AG04449 (cell line): Measurements from ENCODE around the gene ZNF362.

ENCODE experiments used
- CTCF ChIA-PET: fragments of 350-600 bp; formaldehyde crosslinking; extraction: SDS; loops from one replicate; lab custom pipeline; 2021; ENCODE audit warnings: antibody characterized with exemption; lab: Yijun Ruan, JAX
- POLR2A ChIA-PET: fragments of 400-600, 350-600 bp; formaldehyde crosslinking; extraction: SDS; loops from one replicate; lab custom pipeline; 2020; ENCODE audit warnings: antibody characterized with exemption, inconsistent platforms; lab: Yijun Ruan, JAX
- DNase-seq: peaks from one replicate; pipeline ENCODE4 v3.0.0-alpha.2; 2010; ENCODE audit warnings: low read depth, low spot score
- H3K4me3 ChIP-seq: 2 replicates; pipeline ENCODE4 v1.5.1; 2011; ENCODE audit warnings: low read depth, mild to moderate bottlenecking, control low read depth, low read length
- TF ChIP-seq, protein P1 (sequence below): IDR thresholded peaks from one replicate; pipeline ENCODE4 v1.5.1; 2011; ENCODE audit warnings: mild to moderate bottlenecking, moderate library complexity, low read length, control low read depth, inconsistent platforms; ENCODE audit not compliant: insufficient read depth; ENCODE audit errors: missing control alignments

Gene ZNF362

DNA sequence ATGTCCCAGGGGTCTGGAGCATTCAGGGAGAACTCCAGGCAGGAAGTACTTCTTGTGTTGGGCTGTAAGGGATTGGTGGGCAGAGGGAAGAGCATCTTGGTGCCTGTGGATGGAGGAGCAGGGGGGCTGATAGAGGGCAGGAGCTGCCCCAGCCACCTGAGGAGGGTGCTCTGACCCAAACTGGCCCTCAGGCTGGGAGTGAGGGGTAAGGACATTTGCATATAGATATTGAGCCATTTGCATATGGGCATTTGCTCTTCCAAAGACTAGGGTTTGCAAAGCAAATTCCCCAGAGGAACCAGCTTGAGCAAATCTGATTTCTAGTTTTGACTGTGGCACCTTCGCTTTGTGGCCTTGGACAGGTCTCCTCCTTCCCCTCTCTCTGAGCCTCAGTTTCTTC lies 18.2 kb downstream of the ZNF362 start:
- DNase-seq: no peak
- CTCF ChIA-PET: interaction anchor here (1.2 to 12.7 kb wide), 3 partner anchors 20 to 197 kb away, joined by 4 to 110 read pairs (median 4); no protein-coding TSS in a partner anchor
- TF ChIP-seq, protein P1, sequence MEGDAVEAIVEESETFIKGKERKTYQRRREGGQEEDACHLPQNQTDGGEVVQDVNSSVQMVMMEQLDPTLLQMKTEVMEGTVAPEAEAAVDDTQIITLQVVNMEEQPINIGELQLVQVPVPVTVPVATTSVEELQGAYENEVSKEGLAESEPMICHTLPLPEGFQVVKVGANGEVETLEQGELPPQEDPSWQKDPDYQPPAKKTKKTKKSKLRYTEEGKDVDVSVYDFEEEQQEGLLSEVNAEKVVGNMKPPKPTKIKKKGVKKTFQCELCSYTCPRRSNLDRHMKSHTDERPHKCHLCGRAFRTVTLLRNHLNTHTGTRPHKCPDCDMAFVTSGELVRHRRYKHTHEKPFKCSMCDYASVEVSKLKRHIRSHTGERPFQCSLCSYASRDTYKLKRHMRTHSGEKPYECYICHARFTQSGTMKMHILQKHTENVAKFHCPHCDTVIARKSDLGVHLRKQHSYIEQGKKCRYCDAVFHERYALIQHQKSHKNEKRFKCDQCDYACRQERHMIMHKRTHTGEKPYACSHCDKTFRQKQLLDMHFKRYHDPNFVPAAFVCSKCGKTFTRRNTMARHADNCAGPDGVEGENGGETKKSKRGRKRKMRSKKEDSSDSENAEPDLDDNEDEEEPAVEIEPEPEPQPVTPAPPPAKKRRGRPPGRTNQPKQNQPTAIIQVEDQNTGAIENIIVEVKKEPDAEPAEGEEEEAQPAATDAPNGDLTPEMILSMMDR: no peak
- H3K4me3 ChIP-seq: no peak overlapping the region
- POLR2A ChIA-PET: no interaction called here

DNA sequence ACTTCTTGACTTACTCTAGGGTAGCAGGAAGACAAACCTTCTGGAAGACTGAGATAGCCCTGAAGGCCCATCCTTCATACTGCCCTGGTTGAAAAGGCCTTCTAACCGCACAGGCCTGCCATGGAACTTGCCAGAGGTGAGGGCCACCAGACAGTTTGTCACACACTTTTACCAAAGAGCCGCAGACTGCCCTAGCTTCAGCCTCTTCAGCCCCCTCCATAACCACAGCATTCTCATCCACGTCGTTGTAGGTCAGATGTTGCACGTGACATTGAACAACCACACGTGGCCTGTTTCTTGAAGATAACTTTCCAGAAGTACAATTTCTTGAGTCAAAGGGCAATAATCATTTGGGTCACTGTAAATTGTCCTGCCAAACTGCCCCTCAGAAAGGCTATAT lies 18.9 kb downstream of the ZNF362 start:
- CTCF ChIA-PET: interaction anchor here (1.2 to 12.7 kb wide), 3 partner anchors 19 to 196 kb away, joined by 4 to 110 read pairs (median 4); no protein-coding TSS in a partner anchor
- POLR2A ChIA-PET: no interaction called here

DNA sequence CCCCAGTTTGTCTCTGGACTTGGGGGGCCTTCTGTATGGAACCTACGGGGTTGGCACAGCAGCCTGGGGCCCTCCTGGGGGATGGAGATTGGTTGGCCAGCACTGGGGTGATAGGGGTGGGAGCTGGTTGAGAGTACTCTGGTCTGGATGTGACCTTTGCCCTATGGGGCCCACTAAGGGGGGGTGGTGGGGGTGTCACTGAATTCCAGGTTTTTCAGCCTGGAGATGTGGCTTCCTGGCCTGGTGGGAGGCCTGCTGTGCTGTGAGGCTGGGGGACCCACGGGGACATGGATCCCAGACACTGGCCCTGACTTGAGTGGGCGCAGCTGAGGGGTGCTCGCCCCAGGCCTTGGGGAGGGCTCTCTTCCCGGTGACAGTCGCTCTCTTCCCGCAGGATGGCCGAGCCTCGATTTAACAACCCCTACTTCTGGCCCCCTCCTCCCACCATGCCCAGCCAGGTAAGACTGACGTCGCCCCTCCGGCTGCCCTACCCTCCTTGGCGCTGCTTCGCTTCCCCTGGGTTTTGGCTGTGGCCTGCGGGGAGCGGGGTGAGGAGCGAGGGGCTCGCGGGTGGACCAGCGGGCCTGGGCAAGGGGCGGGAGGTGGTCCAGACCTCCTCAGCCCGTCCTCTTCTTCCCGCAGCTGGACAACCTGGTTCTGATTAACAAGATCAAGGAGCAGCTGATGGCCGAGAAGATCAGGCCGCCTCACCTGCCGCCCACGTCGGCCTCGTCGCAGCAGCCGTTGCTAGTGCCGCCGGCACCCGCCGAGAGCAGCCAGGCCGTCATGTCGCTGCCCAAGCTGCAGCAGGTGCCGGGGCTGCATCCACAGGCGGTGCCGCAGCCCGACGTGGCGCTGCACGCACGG lies 19.6 kb downstream of the ZNF362 start:
- TF ChIP-seq, protein P1: no peak
- DNase-seq: no peak
- ChIA-PET CTCF (interaction anchor here (1.1 to 12.7 kb wide), 3 partner anchors 11 to 21 kb away, joined by 3 to 110 read pairs (median 5); no protein-coding TSS in a partner anchor), POLR2A (no interaction called here)
- H3K4me3 ChIP-seq: no peak overlapping the region

More for the DNA sequence above, 18.9 kb downstream of the ZNF362 start:
- no peak overlapping the region for H3K4me3 ChIP-seq
- TF ChIP-seq, protein P1: no peak
- no peak for DNase-seq

DNA sequence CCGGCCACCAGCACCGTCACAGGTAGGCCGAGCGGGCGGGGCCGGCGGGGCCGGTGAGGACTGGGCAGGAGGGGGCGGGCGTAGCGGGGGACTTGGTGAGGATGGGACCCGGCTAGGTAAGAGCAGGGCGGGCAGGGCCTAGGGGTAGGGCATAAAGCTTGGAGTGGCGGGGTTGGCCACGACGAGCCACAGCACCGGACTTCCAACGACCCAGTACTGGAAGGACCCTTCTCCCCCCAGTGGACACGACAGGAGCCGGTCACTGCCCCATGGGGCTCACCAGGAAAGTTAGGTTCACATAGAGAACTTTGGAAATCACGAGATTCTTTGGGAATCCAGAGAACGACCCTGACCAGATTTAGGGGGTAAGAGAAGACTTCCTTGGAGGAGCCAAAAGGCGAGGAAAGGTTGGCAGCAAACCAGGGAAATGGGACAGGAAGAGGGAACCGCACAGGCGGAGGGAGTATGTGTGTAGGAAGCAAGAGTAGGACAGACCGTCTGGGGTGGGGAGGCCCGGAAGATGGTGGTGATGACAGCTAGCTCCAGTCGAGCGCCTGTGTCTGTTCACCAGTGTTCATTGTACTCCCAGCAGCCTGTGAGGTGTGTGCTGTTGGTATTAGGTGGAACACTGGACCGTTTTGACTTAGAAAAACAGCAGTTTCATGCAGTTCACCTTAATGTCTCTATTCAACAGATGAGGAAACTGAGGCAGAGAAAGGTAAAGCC lies 20.4 kb downstream of the ZNF362 start:
- TF ChIP-seq, protein P1: no peak
- ChIA-PET CTCF (interaction anchor here (1.1 to 12.7 kb wide), 4 partner anchors 12 to 20 kb away, joined by 3 to 110 read pairs (median 4); no protein-coding TSS in a partner anchor), POLR2A (no interaction called here)
- no peak for DNase-seq
- no peak overlapping the region for H3K4me3 ChIP-seq

DNA sequence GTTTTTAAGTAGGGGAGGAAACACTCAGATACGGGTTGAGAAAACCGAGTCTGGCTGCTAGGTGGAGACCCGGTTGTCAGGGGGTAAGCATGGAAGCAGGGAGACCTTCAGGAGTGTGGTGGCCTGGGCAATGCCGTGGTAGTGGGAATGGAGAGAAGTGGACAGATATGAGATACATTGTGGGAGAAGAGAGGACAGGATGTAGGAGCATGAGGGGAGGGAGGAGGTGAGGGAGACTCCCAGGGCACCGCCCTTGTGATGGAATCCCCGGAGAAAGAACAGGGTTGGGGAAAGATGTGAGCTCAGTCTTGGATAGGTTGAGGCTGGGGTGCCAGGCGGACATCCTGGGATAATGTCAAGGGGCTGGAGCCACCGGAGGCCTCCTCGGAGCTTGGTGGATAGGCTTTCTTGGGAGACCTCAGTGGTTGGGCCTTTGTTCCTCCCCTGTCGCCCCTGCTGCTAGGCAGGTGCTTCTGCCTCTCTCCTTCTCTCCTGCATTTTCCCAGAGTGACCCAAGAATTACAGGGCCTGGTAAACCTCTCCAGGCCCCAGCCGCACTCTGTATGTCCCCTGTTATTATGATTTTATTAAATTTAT lies 21.3 kb downstream of the ZNF362 start:
- CTCF ChIA-PET: interaction anchor here (1.1 to 12.7 kb wide), 3 partner anchors 16 to 151 kb away, joined by 3 to 110 read pairs (median 4); no protein-coding TSS in a partner anchor
- H3K4me3 ChIP-seq: no peak overlapping the region
- TF ChIP-seq, protein P1: no peak
- no peak for DNase-seq
- POLR2A ChIA-PET: no interaction called here
